HEK293 (cell line): Measurements from ENCODE around the gene PTPN6.

Source experiments
- CTCF ChIA-PET: fragments of 350-600 bp; formaldehyde crosslinking; extraction: SDS; loops from one replicate; lab custom pipeline; 2021; ENCODE audit warnings: antibody characterized with exemption; lab: Yijun Ruan, JAX
- POLR2A ChIA-PET: fragments of 300-600 bp; formaldehyde crosslinking; extraction: SDS; loops from one replicate; lab custom pipeline; 2020; ENCODE audit warnings: antibody characterized with exemption, inconsistent platforms; lab: Yijun Ruan, JAX
- H3K27ac ChIP-seq: fragments of 200-500 bp; sonication (Bioruptor generic); 2 replicates; pipeline ENCODE4 v1.5.1; 2014; ENCODE audit warnings: low read depth, low read length, control low read depth, inconsistent platforms; ENCODE audit errors: extremely low read depth
- H3K36me3 ChIP-seq, 2 experiments: fragments of 200-500 bp in 1 of 2; sonication (Bioruptor generic) in 1 of 2; 1 replicate in 1 of 2; 2 replicates in 1 of 2; pipeline ENCODE4 v1.5.1; 2014 to 2017; ENCODE audit warnings: inconsistent platforms in 2 of 2, low read length in 2 of 2; ENCODE audit not compliant: control insufficient read depth in 2 of 2, insufficient read depth in 1 of 2
- H3K4me1 ChIP-seq: fragments of 200-500 bp; sonication (Bioruptor generic); 2 replicates; pipeline ENCODE4 v1.5.1; 2014; ENCODE audit warnings: mild to moderate bottlenecking, low read length, inconsistent platforms; ENCODE audit not compliant: control insufficient read depth, insufficient read depth
- H3K4me3 ChIP-seq: 2 replicates; pipeline ENCODE4 v1.5.1; 2011; ENCODE audit warnings: low read depth, mild to moderate bottlenecking, control low read depth, low read length, moderate library complexity
- H3K9me3 ChIP-seq: fragments of 200-500 bp; sonication (Bioruptor generic); 2 replicates; pipeline ENCODE4 v1.5.1; 2014; ENCODE audit warnings: low read depth, low read length, inconsistent platforms; ENCODE audit not compliant: control insufficient read depth, insufficient read depth
- BCL11A ChIP-seq: fragments of 450-650 bp; formaldehyde crosslinking; IDR thresholded peaks from 2 replicates; pipeline ENCODE4 v1.5.1; 2016; ENCODE audit warnings: low read depth, missing biosample characterization, missing genetic modification characterization
- HOXA7 ChIP-seq: sonication (generic); formaldehyde crosslinking; IDR thresholded peaks from 2 replicates; pipeline ENCODE4 v1.8.1; 2022; ENCODE audit warnings: missing genetic modification reagents, borderline replicate concordance
- KLF1 ChIP-seq: fragments of 450-650 bp; formaldehyde crosslinking; IDR thresholded peaks from 2 replicates; pipeline ENCODE4 v1.5.1; 2016; ENCODE audit warnings: missing biosample characterization, missing genetic modification characterization
- KLF7 ChIP-seq: fragments of 450-650 bp; formaldehyde crosslinking; IDR thresholded peaks from 2 replicates; pipeline ENCODE4 v1.5.1; 2016; ENCODE audit warnings: missing biosample characterization, missing genetic modification characterization, borderline replicate concordance
- KLF8 ChIP-seq: fragments of 450-650 bp; formaldehyde crosslinking; IDR thresholded peaks from 2 replicates; pipeline ENCODE4 v1.5.1; 2016; ENCODE audit warnings: missing biosample characterization, missing genetic modification characterization
- OSR2 ChIP-seq: fragments of 450-650 bp; formaldehyde crosslinking; IDR thresholded peaks from 2 replicates; pipeline ENCODE4 v1.5.1; 2016; ENCODE audit warnings: missing biosample characterization, missing genetic modification characterization
- SCRT2 ChIP-seq: fragments of 450-650 bp; formaldehyde crosslinking; IDR thresholded peaks from 2 replicates; pipeline ENCODE4 v1.5.1; 2016; ENCODE audit warnings: missing biosample characterization, missing genetic modification characterization
- WT1 ChIP-seq: fragments of 450-650 bp; formaldehyde crosslinking; IDR thresholded peaks from 2 replicates; pipeline ENCODE4 v1.5.1; 2016; ENCODE audit warnings: missing biosample characterization, missing genetic modification characterization
- ZBTB8A ChIP-seq: fragments of 450-650 bp; formaldehyde crosslinking; IDR thresholded peaks from 2 replicates; pipeline ENCODE4 v1.5.1; 2016; ENCODE audit warnings: missing biosample characterization, missing genetic modification characterization
- ZEB2 ChIP-seq: fragments of 450-650 bp; formaldehyde crosslinking; IDR thresholded peaks from 2 replicates; pipeline ENCODE4 v1.5.1; 2016; ENCODE audit warnings: missing biosample characterization, missing genetic modification characterization
- ZFP37 ChIP-seq: fragments of 450-650 bp; formaldehyde crosslinking; IDR thresholded peaks from 2 replicates; pipeline ENCODE4 v1.5.1; 2016; ENCODE audit warnings: missing biosample characterization, missing genetic modification characterization
- ZFP41 ChIP-seq: fragments of 450-650 bp; formaldehyde crosslinking; IDR thresholded peaks from 2 replicates; pipeline ENCODE4 v1.5.1; 2016; ENCODE audit warnings: missing biosample characterization, missing genetic modification characterization, borderline replicate concordance
- ZNF112 ChIP-seq: fragments of 450-650 bp; formaldehyde crosslinking; IDR thresholded peaks from 2 replicates; pipeline ENCODE4 v1.5.0; 2017; ENCODE audit warnings: missing biosample characterization, missing genetic modification characterization
- ZNF184 ChIP-seq: fragments of 450-650 bp; IDR thresholded peaks from 2 replicates; pipeline ENCODE4 v1.5.1; 2018; ENCODE audit warnings: missing biosample characterization, mild to moderate bottlenecking, missing genetic modification characterization
- ZNF23 ChIP-seq: fragments of 450-650 bp; formaldehyde crosslinking; IDR thresholded peaks from 2 replicates; pipeline ENCODE4 v1.5.1; 2016; ENCODE audit warnings: missing biosample characterization, missing genetic modification characterization, borderline replicate concordance
- ZNF266 ChIP-seq: fragments of 450-650 bp; formaldehyde crosslinking; IDR thresholded peaks from 2 replicates; pipeline ENCODE4 v1.5.1; 2016; ENCODE audit warnings: missing biosample characterization, missing genetic modification characterization, low read depth
- ZNF302 ChIP-seq: fragments of 450-650 bp; formaldehyde crosslinking; IDR thresholded peaks from 2 replicates; pipeline ENCODE4 v1.5.1; 2016; ENCODE audit warnings: missing biosample characterization, missing genetic modification characterization, low read depth
- ZNF521 ChIP-seq: fragments of 450-650 bp; formaldehyde crosslinking; IDR thresholded peaks from 2 replicates; pipeline ENCODE4 v1.5.1; 2017; ENCODE audit warnings: missing biosample characterization, mild to moderate bottlenecking, missing genetic modification characterization
- ZNF530 ChIP-seq: fragments of 450-650 bp; formaldehyde crosslinking; IDR thresholded peaks from 2 replicates; pipeline ENCODE4 v1.5.1; 2016; ENCODE audit warnings: low read depth, missing biosample characterization, missing genetic modification characterization
- ZNF707 ChIP-seq: fragments of 450-650 bp; formaldehyde crosslinking; IDR thresholded peaks from 2 replicates; pipeline ENCODE4 v1.5.1; 2016; ENCODE audit warnings: missing biosample characterization, missing genetic modification characterization
- ZNF791 ChIP-seq: fragments of 450-650 bp; formaldehyde crosslinking; IDR thresholded peaks from 2 replicates; pipeline ENCODE4 v1.5.1; 2016; ENCODE audit warnings: missing biosample characterization, missing genetic modification characterization
- TF ChIP-seq, protein P1 (sequence below): fragments of 450-650 bp; formaldehyde crosslinking; IDR thresholded peaks from 2 replicates; pipeline ENCODE4 v1.5.1; 2017; ENCODE audit warnings: missing biosample characterization, missing genetic modification characterization
- TF ChIP-seq, protein P2 (sequence below): fragments of 450-650 bp; formaldehyde crosslinking; IDR thresholded peaks from 2 replicates; pipeline ENCODE4 v1.5.1; 2016; ENCODE audit warnings: missing biosample characterization, missing genetic modification characterization
- TF ChIP-seq, protein P3 (sequence below): fragments of 450-650 bp; IDR thresholded peaks from 2 replicates; pipeline ENCODE4 v1.5.1; 2018; ENCODE audit warnings: missing biosample characterization, mild to moderate bottlenecking, missing genetic modification characterization
- TF ChIP-seq, protein P4 (sequence below): fragments of 450-650 bp; formaldehyde crosslinking; IDR thresholded peaks from 2 replicates; pipeline ENCODE4 v1.5.1; 2016; ENCODE audit warnings: missing biosample characterization, missing genetic modification characterization
- TF ChIP-seq, protein P5 (sequence below): fragments of 450-650 bp; formaldehyde crosslinking; IDR thresholded peaks from 2 replicates; pipeline ENCODE4 v1.5.1; 2016; ENCODE audit warnings: missing biosample characterization, missing genetic modification characterization

PTPN6 gene

DNA sequence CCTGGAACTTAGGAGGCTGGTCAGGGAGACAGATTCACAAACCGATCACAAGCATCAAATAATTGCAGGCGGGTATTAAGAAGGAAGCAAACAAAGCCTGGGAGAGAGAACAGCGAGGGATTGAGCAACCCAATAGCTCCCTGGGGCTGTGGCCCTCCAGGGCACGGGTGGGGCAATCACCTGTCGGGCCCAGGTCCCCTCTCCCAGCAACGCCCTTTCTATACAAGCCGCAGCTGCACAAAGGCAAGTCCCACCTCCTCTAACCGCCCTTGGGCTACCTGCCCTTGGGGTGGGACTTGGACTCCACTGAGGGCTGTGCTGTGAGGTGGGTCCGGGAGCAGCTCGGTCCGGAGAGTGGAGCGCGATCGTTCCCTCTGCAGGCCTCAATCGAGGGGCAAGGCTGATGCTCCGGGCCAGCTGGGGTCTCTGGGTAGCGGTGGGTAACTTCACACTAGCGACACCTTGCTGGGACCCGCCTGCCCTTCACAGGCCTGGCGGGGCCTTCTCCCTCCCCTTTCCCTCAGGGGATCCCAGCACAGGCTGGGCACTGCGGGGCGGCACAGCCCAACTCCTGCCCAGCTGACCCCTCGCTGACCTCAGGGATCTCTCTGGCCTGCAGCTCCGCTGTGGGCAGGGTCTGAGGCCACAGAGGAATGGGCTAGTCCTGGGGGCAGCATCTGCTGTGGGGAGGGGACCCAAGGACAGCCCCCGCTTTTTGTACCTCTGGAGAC is 11.3 kb downstream of the PTPN6 start (continued):
- TF ChIP-seq, protein P1, sequence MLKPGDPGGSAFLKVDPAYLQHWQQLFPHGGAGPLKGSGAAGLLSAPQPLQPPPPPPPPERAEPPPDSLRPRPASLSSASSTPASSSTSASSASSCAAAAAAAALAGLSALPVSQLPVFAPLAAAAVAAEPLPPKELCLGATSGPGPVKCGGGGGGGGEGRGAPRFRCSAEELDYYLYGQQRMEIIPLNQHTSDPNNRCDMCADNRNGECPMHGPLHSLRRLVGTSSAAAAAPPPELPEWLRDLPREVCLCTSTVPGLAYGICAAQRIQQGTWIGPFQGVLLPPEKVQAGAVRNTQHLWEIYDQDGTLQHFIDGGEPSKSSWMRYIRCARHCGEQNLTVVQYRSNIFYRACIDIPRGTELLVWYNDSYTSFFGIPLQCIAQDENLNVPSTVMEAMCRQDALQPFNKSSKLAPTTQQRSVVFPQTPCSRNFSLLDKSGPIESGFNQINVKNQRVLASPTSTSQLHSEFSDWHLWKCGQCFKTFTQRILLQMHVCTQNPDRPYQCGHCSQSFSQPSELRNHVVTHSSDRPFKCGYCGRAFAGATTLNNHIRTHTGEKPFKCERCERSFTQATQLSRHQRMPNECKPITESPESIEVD: no peak
- TF ChIP-seq ZFP37 (tag by site-specific recombination) (no peak), ZNF184 (tag by site-specific recombination) (no peak), KLF7 (tag by site-specific recombination) (no peak; the same call in 1 of the 2 replicates), ZNF707 (tag by site-specific recombination) (no peak), KLF1 (tag by site-specific recombination) (peak; percentile 87), ZNF23 (tag by site-specific recombination) (no peak), ZNF530 (tag by site-specific recombination) (no peak), HOXA7 (CRISPR knock-in tag) (no peak), ZNF302 (tag by site-specific recombination) (no peak), ZNF266 (tag by site-specific recombination) (no peak), SCRT2 (tag by site-specific recombination) (peak; percentile 73), ZNF112 (no peak), ZNF521 (tag by site-specific recombination) (no peak)
- TF ChIP-seq, protein P2, sequence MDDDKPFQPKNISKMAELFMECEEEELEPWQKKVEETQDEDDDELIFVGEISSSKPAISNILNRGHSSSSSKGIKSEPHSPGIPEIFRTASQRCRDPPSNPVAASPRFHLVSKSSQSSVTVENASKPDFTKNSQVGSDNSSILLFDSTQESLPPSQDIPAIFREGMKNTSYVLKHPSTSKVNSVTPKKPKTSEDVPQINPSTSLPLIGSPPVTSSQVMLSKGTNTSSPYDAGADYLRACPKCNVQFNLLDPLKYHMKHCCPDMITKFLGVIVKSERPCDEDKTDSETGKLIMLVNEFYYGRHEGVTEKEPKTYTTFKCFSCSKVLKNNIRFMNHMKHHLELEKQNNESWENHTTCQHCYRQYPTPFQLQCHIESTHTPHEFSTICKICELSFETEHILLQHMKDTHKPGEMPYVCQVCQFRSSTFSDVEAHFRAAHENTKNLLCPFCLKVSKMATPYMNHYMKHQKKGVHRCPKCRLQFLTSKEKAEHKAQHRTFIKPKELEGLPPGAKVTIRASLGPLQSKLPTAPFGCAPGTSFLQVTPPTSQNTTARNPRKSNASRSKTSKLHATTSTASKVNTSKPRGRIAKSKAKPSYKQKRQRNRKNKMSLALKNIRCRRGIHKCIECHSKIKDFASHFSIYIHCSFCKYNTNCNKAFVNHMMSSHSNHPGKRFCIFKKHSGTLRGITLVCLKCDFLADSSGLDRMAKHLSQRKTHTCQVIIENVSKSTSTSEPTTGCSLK (tag by site-specific recombination): no peak
- TF ChIP-seq, protein P3, sequence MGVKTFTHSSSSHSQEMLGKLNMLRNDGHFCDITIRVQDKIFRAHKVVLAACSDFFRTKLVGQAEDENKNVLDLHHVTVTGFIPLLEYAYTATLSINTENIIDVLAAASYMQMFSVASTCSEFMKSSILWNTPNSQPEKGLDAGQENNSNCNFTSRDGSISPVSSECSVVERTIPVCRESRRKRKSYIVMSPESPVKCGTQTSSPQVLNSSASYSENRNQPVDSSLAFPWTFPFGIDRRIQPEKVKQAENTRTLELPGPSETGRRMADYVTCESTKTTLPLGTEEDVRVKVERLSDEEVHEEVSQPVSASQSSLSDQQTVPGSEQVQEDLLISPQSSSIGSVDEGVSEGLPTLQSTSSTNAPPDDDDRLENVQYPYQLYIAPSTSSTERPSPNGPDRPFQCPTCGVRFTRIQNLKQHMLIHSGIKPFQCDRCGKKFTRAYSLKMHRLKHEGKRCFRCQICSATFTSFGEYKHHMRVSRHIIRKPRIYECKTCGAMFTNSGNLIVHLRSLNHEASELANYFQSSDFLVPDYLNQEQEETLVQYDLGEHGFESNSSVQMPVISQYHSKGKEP (tag by site-specific recombination): no peak
- TF ChIP-seq, protein P4, sequence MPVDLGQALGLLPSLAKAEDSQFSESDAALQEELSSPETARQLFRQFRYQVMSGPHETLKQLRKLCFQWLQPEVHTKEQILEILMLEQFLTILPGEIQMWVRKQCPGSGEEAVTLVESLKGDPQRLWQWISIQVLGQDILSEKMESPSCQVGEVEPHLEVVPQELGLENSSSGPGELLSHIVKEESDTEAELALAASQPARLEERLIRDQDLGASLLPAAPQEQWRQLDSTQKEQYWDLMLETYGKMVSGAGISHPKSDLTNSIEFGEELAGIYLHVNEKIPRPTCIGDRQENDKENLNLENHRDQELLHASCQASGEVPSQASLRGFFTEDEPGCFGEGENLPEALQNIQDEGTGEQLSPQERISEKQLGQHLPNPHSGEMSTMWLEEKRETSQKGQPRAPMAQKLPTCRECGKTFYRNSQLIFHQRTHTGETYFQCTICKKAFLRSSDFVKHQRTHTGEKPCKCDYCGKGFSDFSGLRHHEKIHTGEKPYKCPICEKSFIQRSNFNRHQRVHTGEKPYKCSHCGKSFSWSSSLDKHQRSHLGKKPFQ (tag by site-specific recombination): no peak

DNA sequence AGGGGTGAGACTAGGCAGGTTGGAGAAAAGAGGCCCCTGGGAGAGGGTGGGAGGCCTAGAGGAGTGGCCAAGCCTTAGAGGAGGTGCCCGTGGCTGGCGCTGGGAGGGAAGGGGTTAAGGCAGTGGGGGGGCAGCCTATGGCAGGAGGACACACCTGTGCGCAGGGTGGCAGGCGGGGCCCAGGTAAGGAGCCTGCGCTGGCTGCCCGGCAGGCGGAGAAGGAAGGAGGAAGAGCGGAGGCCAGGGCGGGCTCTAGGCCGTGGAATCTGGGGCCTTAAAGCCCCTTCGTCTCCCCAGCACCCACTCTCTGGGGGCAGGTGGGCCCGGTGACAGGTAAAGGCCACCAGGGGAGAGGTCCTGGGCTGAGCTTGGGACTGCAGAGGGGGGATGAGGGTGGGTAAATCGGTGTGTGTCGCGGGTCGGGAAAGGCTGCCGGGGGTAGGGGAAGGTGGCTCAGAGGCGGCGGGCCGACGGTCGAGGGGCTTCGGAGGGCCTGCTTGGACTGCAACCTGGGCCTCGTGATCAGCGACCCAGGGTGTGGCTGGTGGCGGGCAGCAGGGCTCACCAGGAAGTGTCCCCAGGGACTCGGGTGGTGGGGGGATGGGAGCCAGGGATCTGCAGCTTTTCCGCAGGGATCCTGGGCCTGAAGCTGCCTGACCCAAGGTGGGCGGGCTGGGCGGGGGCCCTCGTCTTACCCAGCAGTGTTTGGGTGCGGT is 12.0 kb downstream of the PTPN6 start:
- ChIA-PET POLR2A (interaction anchor here (1.0 to 4.1 kb wide), 5 partner anchors 18 to 111 kb away, joined by 3 to 67 read pairs (median 9); partner anchors contain the start of genes C12orf57, CDCA3, RNU7-1 and SPSB2), CTCF (interaction anchor here (0.5 to 7.7 kb wide), 11 partner anchors 8 to 344 kb away, joined by 3 to 138 read pairs (median 4); partner anchors contain the start of genes C12orf57, C1RL, LPCAT3 and RNU7-1)
- Histone ChIP-seq H3K4me1 (peaks cover 2% of the 10 kb centered on the region; the same call in 1 of the 2 replicates), H3K9me3 (no peaks in the 10 kb centered on the region), H3K4me3 (no peak overlapping the region), H3K36me3 (peaks cover 8 to 43% of the 10 kb centered on the region in 2 experiments), H3K27ac (0 out of 2 replicates have a peak overlapping the region, but pooled peaks have one; percentile 45)
- TF ChIP-seq, protein P5, sequence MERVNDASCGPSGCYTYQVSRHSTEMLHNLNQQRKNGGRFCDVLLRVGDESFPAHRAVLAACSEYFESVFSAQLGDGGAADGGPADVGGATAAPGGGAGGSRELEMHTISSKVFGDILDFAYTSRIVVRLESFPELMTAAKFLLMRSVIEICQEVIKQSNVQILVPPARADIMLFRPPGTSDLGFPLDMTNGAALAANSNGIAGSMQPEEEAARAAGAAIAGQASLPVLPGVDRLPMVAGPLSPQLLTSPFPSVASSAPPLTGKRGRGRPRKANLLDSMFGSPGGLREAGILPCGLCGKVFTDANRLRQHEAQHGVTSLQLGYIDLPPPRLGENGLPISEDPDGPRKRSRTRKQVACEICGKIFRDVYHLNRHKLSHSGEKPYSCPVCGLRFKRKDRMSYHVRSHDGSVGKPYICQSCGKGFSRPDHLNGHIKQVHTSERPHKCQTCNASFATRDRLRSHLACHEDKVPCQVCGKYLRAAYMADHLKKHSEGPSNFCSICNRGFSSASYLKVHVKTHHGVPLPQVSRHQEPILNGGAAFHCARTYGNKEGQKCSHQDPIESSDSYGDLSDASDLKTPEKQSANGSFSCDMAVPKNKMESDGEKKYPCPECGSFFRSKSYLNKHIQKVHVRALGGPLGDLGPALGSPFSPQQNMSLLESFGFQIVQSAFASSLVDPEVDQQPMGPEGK (tag by site-specific recombination): 0 out of 2 replicates have a peak, but pooled peaks have one; percentile 8
- no peak for TF ChIP-seq WT1
- peak; percentile 18; the same call in 1 of the 2 replicates for TF ChIP-seq ZEB2 (tag by site-specific recombination)
- no peak for TF ChIP-seq OSR2 (tag by site-specific recombination)
- no peak for TF ChIP-seq ZFP41
- no peak for TF ChIP-seq KLF8
- TF ChIP-seq BCL11A (tag by site-specific recombination): no peak
- TF ChIP-seq ZBTB8A (tag by site-specific recombination): no peak
- no peak for TF ChIP-seq ZNF791
